ENCODE results near the gene ASB8.
"Not testable (repeated sequence)": the region's sequence is repeated elsewhere in the genome, so short reads cannot be mapped to it uniquely, and the experiment has no call there.

ASB8 gene

GRCh38 chr12:48155786-48156185 is 1.5 kb downstream of the ASB8 start:
- in situ Hi-C loops (cut with HindIII; ENCODE audit: low pct_ligation_motif_present, low pct_unique_long_range_greater_than_20kb, low sequenced_read_pairs), result not testable (repeated sequence)

GRCh38 chr12:48151103-48151771 is 6.1 kb downstream of the ASB8 start:
- in situ Hi-C loops (cut with HindIII; ENCODE audit: low pct_ligation_motif_present, low pct_unique_long_range_greater_than_20kb, low sequenced_read_pairs), result no loop called here
- DNase-seq, result no peak

More at GRCh38 chr12:48155786-48156185, 1.5 kb downstream of the ASB8 start:
- DNase-seq, result not testable (repeated sequence)

GRCh38 chr12:48145981-48146380 is 11.3 kb downstream of the ASB8 start:
- in situ Hi-C loops (cut with HindIII; ENCODE audit: low pct_ligation_motif_present, low pct_unique_long_range_greater_than_20kb, low sequenced_read_pairs), result no loop called here
- DNase-seq, result no peak

- DNase-seq, result no peak
- in situ Hi-C loops (cut with HindIII; ENCODE audit: low pct_ligation_motif_present, low pct_unique_long_range_greater_than_20kb, low sequenced_read_pairs), result no loop called here
These were observed 13.4 kb downstream of the ASB8 start for GRCh38 chr12:48143898-48144297.

- no peak for DNase-seq
- in situ Hi-C loops (cut with HindIII; ENCODE audit: low pct_ligation_motif_present, low pct_unique_long_range_greater_than_20kb, low sequenced_read_pairs), result no loop called here
These were observed 14.3 kb downstream of the ASB8 start for GRCh38 chr12:48142818-48143674.

- DNase-seq, result no peak
- in situ Hi-C loops (cut with HindIII; ENCODE audit: low pct_ligation_motif_present, low pct_unique_long_range_greater_than_20kb, low sequenced_read_pairs), result no loop called here
These were observed 22.3 kb downstream of the ASB8 start for GRCh38 chr12:48135027-48135426.

GRCh38 chr12:48132826-48133225 is 24.5 kb downstream of the ASB8 start:
- in situ Hi-C loops (cut with HindIII; ENCODE audit: low pct_ligation_motif_present, low pct_unique_long_range_greater_than_20kb, low sequenced_read_pairs), result no loop called here
- no peak for DNase-seq

GRCh38 chr12:48131517-48131916 is 25.8 kb downstream of the ASB8 start:
- in situ Hi-C loops (cut with HindIII; ENCODE audit: low pct_ligation_motif_present, low pct_unique_long_range_greater_than_20kb, low sequenced_read_pairs), result no loop called here

GRCh38 chr12:48129376-48129775 is 27.9 kb downstream of the ASB8 start:
- no peak for DNase-seq
- in situ Hi-C loops (cut with HindIII; ENCODE audit: low pct_ligation_motif_present, low pct_unique_long_range_greater_than_20kb, low sequenced_read_pairs), result no loop called here

More at GRCh38 chr12:48131517-48131916, 25.8 kb downstream of the ASB8 start:
- DNase-seq, result no peak

- in situ Hi-C loops (cut with HindIII; ENCODE audit: low pct_ligation_motif_present, low pct_unique_long_range_greater_than_20kb, low sequenced_read_pairs), result no loop called here
- DNase-seq, result no peak
These were observed 28.5 kb downstream of the ASB8 start for GRCh38 chr12:48128800-48129199.

GRCh38 chr12:48126953-48127630 is 30.2 kb downstream of the ASB8 start:
- in situ Hi-C loops (cut with HindIII; ENCODE audit: low pct_ligation_motif_present, low pct_unique_long_range_greater_than_20kb, low sequenced_read_pairs), result no loop called here
- DNase-seq, result no peak

GRCh38 chr12:48125985-48126384 is 31.3 kb downstream of the ASB8 start:
- in situ Hi-C loops (cut with HindIII; ENCODE audit: low pct_ligation_motif_present, low pct_unique_long_range_greater_than_20kb, low sequenced_read_pairs), result no loop called here
- DNase-seq, result no peak

GRCh38 chr12:48125542-48125941 is 31.8 kb downstream of the ASB8 start:
- in situ Hi-C loops (cut with HindIII; ENCODE audit: low pct_ligation_motif_present, low pct_unique_long_range_greater_than_20kb, low sequenced_read_pairs); DNase-seq: not testable (repeated sequence)

- no peak for DNase-seq
- in situ Hi-C loops (cut with HindIII; ENCODE audit: low pct_ligation_motif_present, low pct_unique_long_range_greater_than_20kb, low sequenced_read_pairs), result no loop called here
These were observed 34.1 kb downstream of the ASB8 start for GRCh38 chr12:48123169-48123568.

- DNase-seq, result no peak
- in situ Hi-C loops (cut with HindIII; ENCODE audit: low pct_ligation_motif_present, low pct_unique_long_range_greater_than_20kb, low sequenced_read_pairs), result no loop called here
These were observed 35.1 kb downstream of the ASB8 start for GRCh38 chr12:48122065-48122834.

GRCh38 chr12:48121522-48121921 is 35.8 kb downstream of the ASB8 start:
- in situ Hi-C loops (cut with HindIII; ENCODE audit: low pct_ligation_motif_present, low pct_unique_long_range_greater_than_20kb, low sequenced_read_pairs), result no loop called here
- DNase-seq, result no peak

GRCh38 chr12:48119834-48120195 is 37.5 kb downstream of the ASB8 start:
- in situ Hi-C loops (cut with HindIII; ENCODE audit: low pct_ligation_motif_present, low pct_unique_long_range_greater_than_20kb, low sequenced_read_pairs), result no loop called here

GRCh38 chr12:48119078-48119833 is 38.1 kb downstream of the ASB8 start, which contains the start of gene PFKM:
TSS of gene PFKM (plus strand) at chr12:48119364. CDS start at chr12:48122775, 3,411 bp downstream.
- peak; percentile 97 for DNase-seq
- in situ Hi-C loops (cut with HindIII; ENCODE audit: low pct_ligation_motif_present, low pct_unique_long_range_greater_than_20kb, low sequenced_read_pairs), result no loop called here

More at GRCh38 chr12:48119834-48120195, 37.5 kb downstream of the ASB8 start:
- DNase-seq, result no peak
